Left lung (tissue), 10 donors: Measurements from ENCODE around the gene FAM193B. TPM values are rescaled to one million over a fixed set of nuclear protein-coding genes. Genes with fewer than 3 reads are reported as not detected.

Experiments used
- ATAC-seq: fragments of 200-7000 bp; cut with Tn5 transposase; one replicate; pipeline ENCODE4 v1.9.1; 2020; ENCODE audit warnings: moderate library complexity
- DNase-seq, 4 donors: peaks; one replicate each; pipeline ENCODE4 v3.0.0-alpha.2; 2013 to 2020
- H3K27ac ChIP-seq, 2 donors: fragments of 200-600 bp; sonication (generic) in 1 of 2; one replicate each; pipeline versions ENCODE4 v1.5.0 to v1.8.0; 2020 to 2021
- H3K27me3 ChIP-seq, 2 donors: fragments of 200-600 bp; sonication (generic) in 1 of 2; one replicate each; pipeline versions ENCODE4 v1.5.0 to v1.8.0; 2020 to 2021
- H3K36me3 ChIP-seq, 2 donors: fragments of 200-600 bp; sonication (generic) in 1 of 2; one replicate each; pipeline versions ENCODE4 v1.5.0 to v1.8.0; 2020 to 2021
- H3K4me1 ChIP-seq, 2 donors: fragments of 200-600 bp; one replicate each; pipeline ENCODE4 v1.8.0; 2021
- H3K4me3 ChIP-seq, 2 donors: fragments of 200-600 bp; sonication (generic) in 1 of 2; one replicate each; pipeline versions ENCODE4 v1.5.0 to v1.8.0; 2020 to 2021; ENCODE audit warnings: mild to moderate bottlenecking in 1 of 2
- H3K9me3 ChIP-seq, 2 donors: fragments of 200-600 bp; sonication (generic) in 1 of 2; one replicate each; pipeline versions ENCODE4 v1.5.0 to v1.8.0; 2020 to 2021
- CTCF ChIP-seq, 2 donors: fragments of 200-600 bp; sonication (generic) in 1 of 2; IDR thresholded peaks; one replicate each; pipeline versions ENCODE4 v1.5.0 to v1.8.0; 2021; ENCODE audit warnings: antibody characterized with exemption in 2 of 2
- intact Hi-C, 2 donors: fragments of 100-400 bp; cut with DNase I; formaldehyde crosslinking; loops; one replicate each; pipeline versions ENCODE4 v1.11.2 to v1.14.2; 2022
- polyA plus RNA-seq, 6 donors: library from polyadenylated mRNA; unstranded; fragments of 120-200 nt; gene quantifications; one replicate each; pipeline ENCODE4 v1.2.1, GENCODE V29; 2013; ENCODE audit not compliant: insufficient read length in 6 of 6
- total RNA-seq, 2 donors: library from RNA; stranded (reverse); fragmentation: NEBNext Ultra II Directional; extraction: Animal tissue kit (Norgen Biotek cat#: 25700); gene quantifications; one replicate each; pipeline ENCODE4 v1.2.1, GENCODE V29; 2021
- donor health status: DM: no; HTN: yes; CAD: no.
- donor health status: DM: no; HTN: no; CAD: no.

FAM193B gene
- total and polyA plus RNA-seq, 8 donors, result 64.3 to 112 (median 91.9) TPM

DNA sequence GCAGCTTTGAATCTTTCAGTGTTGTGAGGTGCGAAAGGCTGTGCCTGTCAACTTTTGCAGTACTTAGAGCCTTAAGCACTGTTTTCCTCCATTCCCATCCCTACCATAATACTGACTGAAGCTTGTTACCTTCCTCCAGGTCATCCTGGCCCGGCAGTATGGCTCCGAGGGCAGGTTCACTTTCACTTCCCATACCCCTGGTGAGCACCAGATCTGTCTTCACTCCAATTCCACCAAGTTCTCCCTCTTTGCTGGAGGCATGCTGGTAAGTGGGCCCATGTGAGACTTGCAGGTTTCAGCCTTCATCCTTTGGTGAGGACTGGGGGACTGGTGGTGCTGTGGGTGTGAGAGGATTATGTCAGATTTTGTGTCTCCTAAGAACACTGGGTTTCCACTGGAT lies 39.1 kb upstream of the FAM193B start:
- H3K27me3 ChIP-seq, result peaks cover 0 to 22% of the 10 kb centered on the region in 2 donors
- no peak overlapping the region for H3K27ac ChIP-seq
- peak overlapping the region in 1 of 2 donors; percentile 99 for H3K4me3 ChIP-seq
- DNase-seq (peak in 1 of 4 donors; percentile 1), ATAC-seq (no peak)
- H3K4me1 ChIP-seq, result peaks cover 9 to 28% of the 10 kb centered on the region in 2 donors
- intact Hi-C loops, result no loop called here
- peaks cover 0 to 40% of the 10 kb centered on the region in 2 donors for H3K36me3 ChIP-seq
- no peaks in the 10 kb centered on the region for H3K9me3 ChIP-seq
- TF ChIP-seq CTCF (IDR thresholded peaks at IDR 0.05), result no peak

- Histone ChIP-seq H3K36me3 (peaks cover 0 to 40% of the 10 kb centered on the region in 2 donors), H3K4me1 (peaks cover 9 to 24% of the 10 kb centered on the region in 2 donors), H3K27me3 (peaks cover 0 to 22% of the 10 kb centered on the region in 2 donors), H3K4me3 (peak overlapping the region; percentile 97 to 99), H3K27ac (peak overlapping the region in 1 of 2 donors; percentile 84), H3K9me3 (no peaks in the 10 kb centered on the region)
- intact Hi-C loops, result no loop called here
- ATAC-seq (no peak), DNase-seq (peak in 1 of 4 donors; percentile 9)
- TF ChIP-seq CTCF (IDR thresholded peaks at IDR 0.05), result no peak
Observed at GRCh38 chr5:177592905-177593304, 38.5 kb upstream of the FAM193B start.

- peak; percentile 99 for ATAC-seq
- peak; percentile 72 to 99 (median 88) for DNase-seq
- Histone ChIP-seq H3K4me1 (peaks cover 9 to 24% of the 10 kb centered on the region in 2 donors), H3K27ac (peak within 1 kb of the TSS; percentile 61 to 84), H3K4me3 (peak within 1 kb of the TSS; percentile 97 to 99), H3K36me3 (peaks cover 0 to 40% of the 10 kb centered on the region in 2 donors), H3K9me3 (no peaks in the 10 kb centered on the region), H3K27me3 (peaks cover 0 to 22% of the 10 kb centered on the region in 2 donors)
- intact Hi-C loops, result no loop called here
- TF ChIP-seq CTCF (IDR thresholded peaks at IDR 0.05), result peak in 1 of 2 donors; percentile 42
Observed at GRCh38 chr5:177592010-177592834, 37.9 kb upstream of the FAM193B start, which contains the start of gene TMED9. TSS of gene TMED9 (plus strand) at chr5:177592203. CDS start at chr5:177592215, 12 bp downstream.

DNA sequence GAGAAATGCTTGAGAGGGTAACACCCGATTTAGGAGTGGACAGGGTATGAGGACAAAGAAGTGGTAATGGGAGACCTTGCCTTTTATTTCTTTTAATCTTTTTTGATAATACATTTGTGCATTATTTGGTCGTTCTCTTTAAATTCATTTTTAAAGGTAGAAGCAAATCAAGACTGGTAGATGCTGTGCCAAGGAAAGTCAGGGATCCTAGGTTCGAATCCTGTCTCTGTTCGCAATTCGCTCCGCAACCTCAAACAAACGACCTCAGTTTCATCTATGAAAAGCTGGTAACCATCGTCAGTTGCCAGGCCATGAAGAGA lies 37.3 kb upstream of the FAM193B start:
- peak overlapping the region; percentile 97 to 99 for H3K4me3 ChIP-seq
- H3K4me1 ChIP-seq, result peaks cover 9 to 24% of the 10 kb centered on the region in 2 donors
- no peaks in the 10 kb centered on the region for H3K9me3 ChIP-seq
- no peak for TF ChIP-seq CTCF (IDR thresholded peaks at IDR 0.05)
- H3K27ac ChIP-seq, result peak overlapping the region in 1 of 2 donors; percentile 84
- intact Hi-C loops, result no loop called here
- peaks cover 0 to 22% of the 10 kb centered on the region in 2 donors for H3K27me3 ChIP-seq
- DNase-seq (no peak), ATAC-seq (no peak)
- H3K36me3 ChIP-seq, result peaks cover 0 to 35% of the 10 kb centered on the region in 2 donors

GRCh38 chr5:177590406-177590805 lies 36.0 kb upstream of the FAM193B start:
- no peak for DNase-seq
- no peak for ATAC-seq
- Histone ChIP-seq H3K27me3 (peaks cover 0 to 24% of the 10 kb centered on the region in 2 donors), H3K4me1 (peaks cover 9 to 24% of the 10 kb centered on the region in 2 donors), H3K27ac (no peak overlapping the region), H3K4me3 (no peak overlapping the region), H3K9me3 (no peaks in the 10 kb centered on the region), H3K36me3 (peaks cover 0 to 23% of the 10 kb centered on the region in 2 donors)
- no peak for TF ChIP-seq CTCF (IDR thresholded peaks at IDR 0.05)
- intact Hi-C loops, result no loop called here
